Measurements from ENCODE around the gene ZNF490.

DNA sequence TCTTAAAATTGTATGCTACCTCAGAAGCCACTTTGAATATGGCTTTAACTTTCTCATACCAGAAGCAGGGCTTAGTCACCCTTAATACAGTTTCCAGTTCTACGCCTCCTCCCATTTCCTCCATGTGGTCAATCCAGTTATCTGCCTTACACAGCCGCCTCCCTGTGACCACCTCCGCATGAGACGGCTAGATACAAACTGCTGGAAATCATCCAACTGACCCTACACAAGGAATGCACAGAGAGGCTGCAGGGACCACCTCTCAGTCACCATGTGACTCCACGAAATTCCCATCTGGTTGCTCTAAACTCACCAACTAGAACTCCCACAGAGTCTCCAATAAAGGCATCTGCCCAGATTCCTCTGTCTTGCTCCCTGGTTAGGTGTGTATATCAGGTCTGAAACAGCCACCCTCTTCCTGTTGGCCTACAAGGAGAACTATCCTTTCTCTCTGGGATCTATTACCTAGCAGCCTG, 66.2 kb downstream of the ZNF490 start:
- TF ChIP-seq, protein P1, sequence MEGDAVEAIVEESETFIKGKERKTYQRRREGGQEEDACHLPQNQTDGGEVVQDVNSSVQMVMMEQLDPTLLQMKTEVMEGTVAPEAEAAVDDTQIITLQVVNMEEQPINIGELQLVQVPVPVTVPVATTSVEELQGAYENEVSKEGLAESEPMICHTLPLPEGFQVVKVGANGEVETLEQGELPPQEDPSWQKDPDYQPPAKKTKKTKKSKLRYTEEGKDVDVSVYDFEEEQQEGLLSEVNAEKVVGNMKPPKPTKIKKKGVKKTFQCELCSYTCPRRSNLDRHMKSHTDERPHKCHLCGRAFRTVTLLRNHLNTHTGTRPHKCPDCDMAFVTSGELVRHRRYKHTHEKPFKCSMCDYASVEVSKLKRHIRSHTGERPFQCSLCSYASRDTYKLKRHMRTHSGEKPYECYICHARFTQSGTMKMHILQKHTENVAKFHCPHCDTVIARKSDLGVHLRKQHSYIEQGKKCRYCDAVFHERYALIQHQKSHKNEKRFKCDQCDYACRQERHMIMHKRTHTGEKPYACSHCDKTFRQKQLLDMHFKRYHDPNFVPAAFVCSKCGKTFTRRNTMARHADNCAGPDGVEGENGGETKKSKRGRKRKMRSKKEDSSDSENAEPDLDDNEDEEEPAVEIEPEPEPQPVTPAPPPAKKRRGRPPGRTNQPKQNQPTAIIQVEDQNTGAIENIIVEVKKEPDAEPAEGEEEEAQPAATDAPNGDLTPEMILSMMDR (tag by site-specific recombination; IDR thresholded peaks at IDR 0.05) = no peak
- TF ChIP-seq ZNF202 (tag by site-specific recombination; IDR thresholded peaks at IDR 0.05; ENCODE audit: borderline replicate concordance) = no peak
- TF ChIP-seq, protein P2, sequence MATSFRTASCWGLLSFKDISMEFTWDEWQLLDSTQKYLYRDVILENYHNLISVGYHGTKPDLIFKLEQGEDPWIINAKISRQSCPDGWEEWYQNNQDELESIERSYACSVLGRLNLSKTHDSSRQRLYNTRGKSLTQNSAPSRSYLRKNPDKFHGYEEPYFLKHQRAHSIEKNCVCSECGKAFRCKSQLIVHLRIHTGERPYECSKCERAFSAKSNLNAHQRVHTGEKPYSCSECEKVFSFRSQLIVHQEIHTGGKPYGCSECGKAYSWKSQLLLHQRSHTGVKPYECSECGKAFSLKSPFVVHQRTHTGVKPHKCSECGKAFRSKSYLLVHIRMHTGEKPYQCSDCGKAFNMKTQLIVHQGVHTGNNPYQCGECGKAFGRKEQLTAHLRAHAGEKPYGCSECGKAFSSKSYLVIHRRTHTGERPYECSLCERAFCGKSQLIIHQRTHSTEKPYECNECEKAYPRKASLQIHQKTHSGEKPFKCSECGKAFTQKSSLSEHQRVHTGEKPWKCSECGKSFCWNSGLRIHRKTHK (tag by site-specific recombination; IDR thresholded peaks at IDR 0.05) = no peak
- TF ChIP-seq, protein P3, sequence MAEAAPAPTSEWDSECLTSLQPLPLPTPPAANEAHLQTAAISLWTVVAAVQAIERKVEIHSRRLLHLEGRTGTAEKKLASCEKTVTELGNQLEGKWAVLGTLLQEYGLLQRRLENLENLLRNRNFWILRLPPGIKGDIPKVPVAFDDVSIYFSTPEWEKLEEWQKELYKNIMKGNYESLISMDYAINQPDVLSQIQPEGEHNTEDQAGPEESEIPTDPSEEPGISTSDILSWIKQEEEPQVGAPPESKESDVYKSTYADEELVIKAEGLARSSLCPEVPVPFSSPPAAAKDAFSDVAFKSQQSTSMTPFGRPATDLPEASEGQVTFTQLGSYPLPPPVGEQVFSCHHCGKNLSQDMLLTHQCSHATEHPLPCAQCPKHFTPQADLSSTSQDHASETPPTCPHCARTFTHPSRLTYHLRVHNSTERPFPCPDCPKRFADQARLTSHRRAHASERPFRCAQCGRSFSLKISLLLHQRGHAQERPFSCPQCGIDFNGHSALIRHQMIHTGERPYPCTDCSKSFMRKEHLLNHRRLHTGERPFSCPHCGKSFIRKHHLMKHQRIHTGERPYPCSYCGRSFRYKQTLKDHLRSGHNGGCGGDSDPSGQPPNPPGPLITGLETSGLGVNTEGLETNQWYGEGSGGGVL (tag by site-specific recombination; IDR thresholded peaks at IDR 0.05) = no peak
- TF ChIP-seq, protein P4, sequence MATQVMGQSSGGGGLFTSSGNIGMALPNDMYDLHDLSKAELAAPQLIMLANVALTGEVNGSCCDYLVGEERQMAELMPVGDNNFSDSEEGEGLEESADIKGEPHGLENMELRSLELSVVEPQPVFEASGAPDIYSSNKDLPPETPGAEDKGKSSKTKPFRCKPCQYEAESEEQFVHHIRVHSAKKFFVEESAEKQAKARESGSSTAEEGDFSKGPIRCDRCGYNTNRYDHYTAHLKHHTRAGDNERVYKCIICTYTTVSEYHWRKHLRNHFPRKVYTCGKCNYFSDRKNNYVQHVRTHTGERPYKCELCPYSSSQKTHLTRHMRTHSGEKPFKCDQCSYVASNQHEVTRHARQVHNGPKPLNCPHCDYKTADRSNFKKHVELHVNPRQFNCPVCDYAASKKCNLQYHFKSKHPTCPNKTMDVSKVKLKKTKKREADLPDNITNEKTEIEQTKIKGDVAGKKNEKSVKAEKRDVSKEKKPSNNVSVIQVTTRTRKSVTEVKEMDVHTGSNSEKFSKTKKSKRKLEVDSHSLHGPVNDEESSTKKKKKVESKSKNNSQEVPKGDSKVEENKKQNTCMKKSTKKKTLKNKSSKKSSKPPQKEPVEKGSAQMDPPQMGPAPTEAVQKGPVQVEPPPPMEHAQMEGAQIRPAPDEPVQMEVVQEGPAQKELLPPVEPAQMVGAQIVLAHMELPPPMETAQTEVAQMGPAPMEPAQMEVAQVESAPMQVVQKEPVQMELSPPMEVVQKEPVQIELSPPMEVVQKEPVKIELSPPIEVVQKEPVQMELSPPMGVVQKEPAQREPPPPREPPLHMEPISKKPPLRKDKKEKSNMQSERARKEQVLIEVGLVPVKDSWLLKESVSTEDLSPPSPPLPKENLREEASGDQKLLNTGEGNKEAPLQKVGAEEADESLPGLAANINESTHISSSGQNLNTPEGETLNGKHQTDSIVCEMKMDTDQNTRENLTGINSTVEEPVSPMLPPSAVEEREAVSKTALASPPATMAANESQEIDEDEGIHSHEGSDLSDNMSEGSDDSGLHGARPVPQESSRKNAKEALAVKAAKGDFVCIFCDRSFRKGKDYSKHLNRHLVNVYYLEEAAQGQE (tag by site-specific recombination; IDR thresholded peaks at IDR 0.05) = no peak
- TF ChIP-seq, protein P5, sequence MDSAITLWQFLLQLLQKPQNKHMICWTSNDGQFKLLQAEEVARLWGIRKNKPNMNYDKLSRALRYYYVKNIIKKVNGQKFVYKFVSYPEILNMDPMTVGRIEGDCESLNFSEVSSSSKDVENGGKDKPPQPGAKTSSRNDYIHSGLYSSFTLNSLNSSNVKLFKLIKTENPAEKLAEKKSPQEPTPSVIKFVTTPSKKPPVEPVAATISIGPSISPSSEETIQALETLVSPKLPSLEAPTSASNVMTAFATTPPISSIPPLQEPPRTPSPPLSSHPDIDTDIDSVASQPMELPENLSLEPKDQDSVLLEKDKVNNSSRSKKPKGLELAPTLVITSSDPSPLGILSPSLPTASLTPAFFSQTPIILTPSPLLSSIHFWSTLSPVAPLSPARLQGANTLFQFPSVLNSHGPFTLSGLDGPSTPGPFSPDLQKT (IDR thresholded peaks at IDR 0.05; ENCODE audit: borderline replicate concordance, low read depth, low read length) = no peak
- no peak for TF ChIP-seq ZNF843 (tag by site-specific recombination; IDR thresholded peaks at IDR 0.05)
